ENCODE results near the gene BEND5. TPM values are rescaled to one million over a fixed set of nuclear protein-coding genes. Genes with fewer than 3 reads are reported as not detected.

BEND5 gene
- total and polyA plus RNA-seq, 2 of the 8 experiments (the other 6 are each of a cell fraction or from before 2014, with no cell fraction given) = 3.8 to 7.5 TPM

GRCh38 chr1:48803474-48803873 lies 26.8 kb upstream of the BEND5 start:
- Histone ChIP-seq H2BK12ac (ENCODE audit: low read depth, low read length) (no peak overlapping the region), H2AFZ (ENCODE audit: low read length) (no peak overlapping the region), H4K20me1 (replicated peaks in 1 of 2; ENCODE audit: control insufficient read depth in 1 of 2, insufficient read depth in 2 of 2, low read length in 2 of 2) (no peaks in the 10 kb centered on the region), H3K23me2 (ENCODE audit: low read depth, low read length) (no peaks in the 10 kb centered on the region), H4K8ac (ENCODE audit: extremely low read depth, insufficient read depth, low read length) (no peak overlapping the region), H2BK120ac (replicated peaks; ENCODE audit: low read depth, low read length) (no peak overlapping the region), H3K79me2 (ENCODE audit: control insufficient read depth in 1 of 2, insufficient read depth in 2 of 2, low read length in 2 of 2) (no peaks in the 10 kb centered on the region), H3K4me2 (ENCODE audit: insufficient read depth in 1 of 2, low read depth in 2 of 2, low read length in 2 of 2) (no peak overlapping the region), H2AK5ac (ENCODE audit: low read depth, low read length) (no peak overlapping the region), H3K18ac (ENCODE audit: extremely low read depth, low read length) (no peak overlapping the region), H3K36me3 (ENCODE audit: control insufficient read depth in 2 of 4, insufficient read depth in 4 of 4, low read length in 3 of 4) (no peaks in the 10 kb centered on the region), H3K27me3 (replicated peaks in 1 of 4; ENCODE audit: control insufficient read depth in 3 of 4, extremely low read depth in 1 of 4, insufficient read depth in 3 of 4, low read length in 3 of 4) (no peaks in the 10 kb centered on the region), H3K79me1 (ENCODE audit: low read depth, low read length) (no peaks in the 10 kb centered on the region), H3K9ac (replicated peaks in 1 of 4; ENCODE audit: extremely low read depth in 1 of 4, low read depth in 3 of 4, low read length in 3 of 4) (no peak overlapping the region), H4K91ac (replicated peaks; ENCODE audit: insufficient read length, low read length) (no peak overlapping the region), H4K5ac (ENCODE audit: insufficient read length, low read depth, low read length) (no peak overlapping the region), H2BK5ac (ENCODE audit: low read depth, low read length) (no peak overlapping the region), H3K4me3 (ENCODE audit: extremely low read depth in 1 of 4, insufficient read depth in 2 of 4, low read depth in 3 of 4, low read length in 4 of 4) (no peak overlapping the region), H3K56ac (replicated peaks; ENCODE audit: insufficient read length, low read depth, low read length) (no peak overlapping the region), H3K27ac (ENCODE audit: low read depth, low read length) (no peak overlapping the region), H3K23ac (ENCODE audit: insufficient read length) (no peak overlapping the region), H2BK15ac (ENCODE audit: low read length) (no peak overlapping the region), H3K9me3 (ENCODE audit: insufficient read depth in 2 of 2, low read depth in 1 of 2, low read length in 1 of 2) (no peaks in the 10 kb centered on the region), H3K14ac (ENCODE audit: insufficient read length) (no peak overlapping the region), H3K4me1 (replicated peaks in 1 of 4; ENCODE audit: control insufficient read depth in 3 of 4, insufficient read depth in 4 of 4, low read length in 3 of 4) (peaks cover 0 to 5% (median 2%) of the 10 kb centered on the region in 4 experiments; a peak in 5 of 7 replicates), H2BK20ac (ENCODE audit: low read length) (no peak overlapping the region), H3K4ac (replicated peaks; ENCODE audit: insufficient read length, low read depth, low read length) (no peak overlapping the region)
- POLR2A ChIA-PET (ENCODE audit: partially characterized antibody) = no interaction called here
- TF ChIP-seq POLR2A (IDR thresholded peaks at IDR 0.05; ENCODE audit: control extremely low read depth in 1 of 2, low read depth in 2 of 2, low read length in 2 of 2) = no peak
- TF ChIP-seq ATF2 (IDR thresholded peaks at IDR 0.05; ENCODE audit: low read length) = no peak
- no peak for TF ChIP-seq SUZ12 (IDR thresholded peaks at IDR 0.05; ENCODE audit: low read length)
- TF ChIP-seq CBX8 (IDR thresholded peaks at IDR 0.05; ENCODE audit: borderline replicate concordance, low read depth, low read length) = no peak
- FAIRE-seq = no peak
- CTCF ChIA-PET (ENCODE audit: partially characterized antibody) = interaction anchor here (0.8 to 4.9 kb wide), 2 partner anchors 14 to 40 kb away, joined by 3 to 18 read pairs; no protein-coding TSS in a partner anchor
- DNase-seq (ENCODE audit: low read depth in 1 of 2, low spot score in 2 of 2) = no peak

Data from H1 (cell line).